ENCODE results near the gene TSGA10IP. TPM values are rescaled to one million over a fixed set of nuclear protein-coding genes. Genes with fewer than 3 reads are reported as not detected.
A peak's percentile ranks its signal among the peaks of the same experiment; 100 is the strongest.
"Not testable (repeated sequence)": the region's sequence is repeated elsewhere in the genome, so short reads cannot be mapped to it uniquely, and the experiment has no call there.

Gene TSGA10IP
- total RNA-seq, 2 experiments from 2014 or later, result not detected

GRCh38 chr11:65941720-65942310, 3.5 kb upstream of the TSGA10IP start:
- ChIA-PET POLR2A (no interaction called here), CTCF (interaction anchor here (0.8 to 1.2 kb wide), 2 partner anchors 40 to 57 kb away, joined by 3 read pairs; no protein-coding TSS in a partner anchor)
- Mint-ChIP-seq H3K27me3 (peaks cover 7% of the 10 kb centered on the region), H3K4me1 (peaks cover 3% of the 10 kb centered on the region), H3K27ac (peak overlapping the region; percentile 2), H3K4me3 (no peak overlapping the region), H3K36me3 (ENCODE audit: low read depth) (no peaks in the 10 kb centered on the region), H3K9me3 (no peaks in the 10 kb centered on the region)
- DNase-seq, result no peak

GRCh38 chr11:65942531-65942930, 2.7 kb upstream of the TSGA10IP start:
- H3K27ac Mint-ChIP-seq, result no peak overlapping the region
- CTCF ChIA-PET, result interaction anchor here (0.8 kb wide), 1 partner anchor 58 kb away, joined by 3 read pairs; no protein-coding TSS in a partner anchor
- H3K27me3 Mint-ChIP-seq, result peaks cover 7% of the 10 kb centered on the region

GRCh38 chr11:65944191-65944590, 1.1 kb upstream of the TSGA10IP start:
- peaks cover 10% of the 10 kb centered on the region for H3K27me3 Mint-ChIP-seq
- H3K27ac Mint-ChIP-seq, result no peak overlapping the region
- H3K4me1 Mint-ChIP-seq, result peaks cover 3% of the 10 kb centered on the region
- ChIA-PET POLR2A (no interaction called here), CTCF (interaction anchor here (0.7 to 1.6 kb wide), 5 partner anchors 15 to 65 kb away, joined by 3 to 5 read pairs (median 3); partner anchors contain the start of gene CCDC85B)
- H3K36me3 Mint-ChIP-seq (ENCODE audit: low read depth), result no peaks in the 10 kb centered on the region
- H3K9me3 Mint-ChIP-seq, result no peaks in the 10 kb centered on the region
- DNase-seq, result no peak
- H3K4me3 Mint-ChIP-seq, result no peak overlapping the region

More at GRCh38 chr11:65942531-65942930, 2.7 kb upstream of the TSGA10IP start:
- Mint-ChIP-seq H3K4me3 (no peak overlapping the region), H3K9me3 (no peaks in the 10 kb centered on the region), H3K36me3 (ENCODE audit: low read depth) (no peaks in the 10 kb centered on the region), H3K4me1 (peaks cover 3% of the 10 kb centered on the region)
- POLR2A ChIA-PET, result no interaction called here
- DNase-seq, result no peak

- H3K9me3 Mint-ChIP-seq, result no peaks in the 10 kb centered on the region
- ChIA-PET POLR2A (no interaction called here), CTCF (interaction anchor here (0.7 to 1.6 kb wide), 4 partner anchors 13 to 64 kb away, joined by 3 to 5 read pairs (median 3); partner anchors contain the start of gene CCDC85B)
- peaks cover 3% of the 10 kb centered on the region for H3K4me1 Mint-ChIP-seq
- no peak overlapping the region for H3K4me3 Mint-ChIP-seq
- H3K27ac Mint-ChIP-seq, result no peak overlapping the region
- H3K36me3 Mint-ChIP-seq (ENCODE audit: low read depth), result no peaks in the 10 kb centered on the region
- peaks cover 10% of the 10 kb centered on the region for H3K27me3 Mint-ChIP-seq
- DNase-seq, result no peak
Measured at GRCh38 chr11:65944767-65945166, 513 bp upstream of the TSGA10IP start.

GRCh38 chr11:65945941-65946558, 770 bp downstream of the TSGA10IP start:
- Mint-ChIP-seq H3K27me3 (peaks cover 15% of the 10 kb centered on the region), H3K36me3 (ENCODE audit: low read depth) (no peaks in the 10 kb centered on the region), H3K4me3 (no peak overlapping the region), H3K27ac (no peak overlapping the region), H3K9me3 (no peaks in the 10 kb centered on the region), H3K4me1 (peaks cover 3% of the 10 kb centered on the region)
- ChIA-PET CTCF (interaction anchor here (1.1 kb wide), 1 partner anchor 14 kb away, joined by 3 read pairs; no protein-coding TSS in a partner anchor), POLR2A (no interaction called here)
- DNase-seq, result no peak

GRCh38 chr11:65946655-65947054, 1.4 kb downstream of the TSGA10IP start:
- Mint-ChIP-seq H3K9me3 (no peaks in the 10 kb centered on the region), H3K27me3 (peaks cover 11% of the 10 kb centered on the region), H3K36me3 (ENCODE audit: low read depth) (no peaks in the 10 kb centered on the region), H3K4me1 (peaks cover under 1% of the 10 kb centered on the region), H3K4me3 (no peak overlapping the region), H3K27ac (no peak overlapping the region)
- no peak for DNase-seq
- POLR2A ChIA-PET, result no interaction called here
- CTCF ChIA-PET, result interaction anchor here (1.1 kb wide), 2 partner anchors 14 to 43 kb away, joined by 3 read pairs; no protein-coding TSS in a partner anchor

- ChIA-PET POLR2A (no interaction called here), CTCF (interaction anchor here (1.1 kb wide), 1 partner anchor 43 kb away, joined by 3 read pairs; no protein-coding TSS in a partner anchor)
- no peak for DNase-seq
- no peak overlapping the region for H3K4me3 Mint-ChIP-seq
- no peaks in the 10 kb centered on the region for H3K36me3 Mint-ChIP-seq (ENCODE audit: low read depth)
- no peaks in the 10 kb centered on the region for H3K9me3 Mint-ChIP-seq
- peaks cover 13% of the 10 kb centered on the region for H3K27me3 Mint-ChIP-seq
- H3K27ac Mint-ChIP-seq, result no peak overlapping the region
- no peaks in the 10 kb centered on the region for H3K4me1 Mint-ChIP-seq
Measured at GRCh38 chr11:65947133-65947532, 1.9 kb downstream of the TSGA10IP start.

- Mint-ChIP-seq H3K36me3 (ENCODE audit: low read depth) (no peaks in the 10 kb centered on the region), H3K9me3 (no peaks in the 10 kb centered on the region), H3K4me3 (no peak overlapping the region), H3K4me1 (no peaks in the 10 kb centered on the region), H3K27me3 (peaks cover 14% of the 10 kb centered on the region), H3K27ac (peak overlapping the region; percentile 31)
- ChIA-PET POLR2A (no interaction called here), CTCF (interaction anchor here (1.1 to 1.9 kb wide), 3 partner anchors 42 to 88 kb away, joined by 3 to 9 read pairs (median 3); partner anchors contain the start of gene MUS81)
- no peak for DNase-seq
Measured at GRCh38 chr11:65947603-65948125, 2.4 kb downstream of the TSGA10IP start.

- CTCF ChIA-PET, result interaction anchor here (0.7 to 1.1 kb wide), 3 partner anchors 62 to 335 kb away, joined by 3 to 5 read pairs (median 3); partner anchors contain the start of gene FIBP
- peaks cover 14% of the 10 kb centered on the region for H3K27me3 Mint-ChIP-seq
- H3K9me3 Mint-ChIP-seq; H3K4me3 Mint-ChIP-seq; H3K4me1 Mint-ChIP-seq; H3K27ac Mint-ChIP-seq; POLR2A ChIA-PET; H3K36me3 Mint-ChIP-seq (ENCODE audit: low read depth); DNase-seq: not testable (repeated sequence)
Measured at GRCh38 chr11:65950711-65951110, 5.4 kb downstream of the TSGA10IP start.

GRCh38 chr11:65951641-65952040, 6.4 kb downstream of the TSGA10IP start:
- H3K9me3 Mint-ChIP-seq; H3K4me1 Mint-ChIP-seq; H3K4me3 Mint-ChIP-seq; DNase-seq; POLR2A ChIA-PET; H3K27ac Mint-ChIP-seq; H3K36me3 Mint-ChIP-seq (ENCODE audit: low read depth): not testable (repeated sequence)
- H3K27me3 Mint-ChIP-seq, result peaks cover 14% of the 10 kb centered on the region
- CTCF ChIA-PET, result interaction anchor here (0.8 to 1.1 kb wide), 3 partner anchors 23 to 63 kb away, joined by 3 read pairs; partner anchors contain the start of gene FIBP

GRCh38 chr11:65952052-65952521, 6.8 kb downstream of the TSGA10IP start:
- Mint-ChIP-seq H3K4me1 (peaks cover 12% of the 10 kb centered on the region), H3K27ac (no peak overlapping the region), H3K4me3 (no peak overlapping the region), H3K27me3 (peaks cover 14% of the 10 kb centered on the region), H3K36me3 (ENCODE audit: low read depth) (no peaks in the 10 kb centered on the region), H3K9me3 (no peaks in the 10 kb centered on the region)
- ChIA-PET POLR2A (no interaction called here), CTCF (interaction anchor here (1.0 to 1.4 kb wide), 2 partner anchors 24 to 64 kb away, joined by 3 to 6 read pairs; partner anchors contain the start of gene FIBP)
- no peak for DNase-seq

GRCh38 chr11:65953471-65953870, 8.2 kb downstream of the TSGA10IP start:
- Mint-ChIP-seq H3K4me1 (peaks cover 23% of the 10 kb centered on the region), H3K27me3 (peaks cover 9% of the 10 kb centered on the region), H3K27ac (no peak overlapping the region), H3K36me3 (ENCODE audit: low read depth) (no peaks in the 10 kb centered on the region), H3K9me3 (no peaks in the 10 kb centered on the region), H3K4me3 (no peak overlapping the region)
- ChIA-PET CTCF (no interaction called here), POLR2A (no interaction called here)
- DNase-seq, result no peak

GRCh38 chr11:65954771-65955170, 9.5 kb downstream of the TSGA10IP start:
- Mint-ChIP-seq H3K4me1 (peaks cover 26% of the 10 kb centered on the region), H3K4me3 (no peak overlapping the region), H3K36me3 (ENCODE audit: low read depth) (no peaks in the 10 kb centered on the region), H3K27ac (no peak overlapping the region), H3K27me3 (peaks cover 9% of the 10 kb centered on the region), H3K9me3 (no peaks in the 10 kb centered on the region)
- DNase-seq, result no peak
- ChIA-PET POLR2A (no interaction called here), CTCF (interaction anchor here (1.0 to 1.4 kb wide), 4 partner anchors 20 to 95 kb away, joined by 3 to 5 read pairs (median 3); partner anchors contain the start of gene MUS81)

Measured in activated CD4-positive, alpha-beta T cell treated with anti-CD3 and anti-CD28 coated beads, Interleukin-2, amount 10 ng/mL, durations not matched to agents 7 days and 5 days (primary cell).